Astrocyte (in vitro differentiated cells and primary cell): ENCODE results near the gene CYBA.

ENCODE experiments used
- EZH2 ChIP-seq: IDR thresholded peaks from 2 replicates; pipeline ENCODE4 v1.6.1; 2012; ENCODE audit warnings: mild to moderate bottlenecking, low read length, inconsistent platforms; ENCODE audit not compliant: insufficient read depth
- TF ChIP-seq, protein P1 (sequence below): IDR thresholded peaks from 2 replicates; pipeline ENCODE4 v1.5.1; 2011; ENCODE audit warnings: low read depth, mild to moderate bottlenecking, inconsistent platforms, low read length, moderate library complexity; ENCODE audit not compliant: insufficient read depth

DNA sequence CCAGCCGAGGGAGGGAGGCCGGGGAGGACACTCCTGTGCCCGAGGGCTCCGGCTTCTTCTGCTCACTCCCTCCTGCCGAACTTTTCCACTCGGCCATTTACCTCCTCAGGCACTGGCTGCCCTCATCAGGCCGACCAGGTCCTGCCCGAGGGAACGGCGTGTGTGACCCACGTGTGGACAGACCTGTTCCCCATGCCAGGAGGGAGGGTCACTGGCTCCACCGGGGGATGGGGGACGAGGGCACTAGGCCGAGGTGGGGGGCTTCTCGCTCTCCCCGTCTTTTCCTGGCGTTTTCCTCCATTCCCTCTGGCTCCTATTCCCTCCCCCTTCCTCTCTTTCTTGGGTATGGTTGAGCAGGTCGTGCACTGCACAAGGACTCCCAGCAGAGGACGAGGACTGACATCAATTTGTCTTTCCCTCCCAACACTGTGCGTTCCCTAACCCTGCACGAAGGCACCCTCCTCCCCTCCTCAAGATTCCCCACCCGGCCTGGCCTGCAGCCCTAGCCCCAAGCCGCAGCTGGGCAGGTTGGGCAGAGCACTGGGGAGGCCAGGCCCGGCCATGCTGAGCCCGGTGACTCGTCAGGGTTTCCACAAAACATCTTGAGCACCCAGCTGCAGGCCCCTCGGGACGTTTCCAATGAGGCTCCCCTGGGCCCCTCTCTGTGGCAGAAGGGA is 15.7 kb downstream of the CYBA start:
- TF ChIP-seq, protein P1, sequence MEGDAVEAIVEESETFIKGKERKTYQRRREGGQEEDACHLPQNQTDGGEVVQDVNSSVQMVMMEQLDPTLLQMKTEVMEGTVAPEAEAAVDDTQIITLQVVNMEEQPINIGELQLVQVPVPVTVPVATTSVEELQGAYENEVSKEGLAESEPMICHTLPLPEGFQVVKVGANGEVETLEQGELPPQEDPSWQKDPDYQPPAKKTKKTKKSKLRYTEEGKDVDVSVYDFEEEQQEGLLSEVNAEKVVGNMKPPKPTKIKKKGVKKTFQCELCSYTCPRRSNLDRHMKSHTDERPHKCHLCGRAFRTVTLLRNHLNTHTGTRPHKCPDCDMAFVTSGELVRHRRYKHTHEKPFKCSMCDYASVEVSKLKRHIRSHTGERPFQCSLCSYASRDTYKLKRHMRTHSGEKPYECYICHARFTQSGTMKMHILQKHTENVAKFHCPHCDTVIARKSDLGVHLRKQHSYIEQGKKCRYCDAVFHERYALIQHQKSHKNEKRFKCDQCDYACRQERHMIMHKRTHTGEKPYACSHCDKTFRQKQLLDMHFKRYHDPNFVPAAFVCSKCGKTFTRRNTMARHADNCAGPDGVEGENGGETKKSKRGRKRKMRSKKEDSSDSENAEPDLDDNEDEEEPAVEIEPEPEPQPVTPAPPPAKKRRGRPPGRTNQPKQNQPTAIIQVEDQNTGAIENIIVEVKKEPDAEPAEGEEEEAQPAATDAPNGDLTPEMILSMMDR, result no peak
- TF ChIP-seq EZH2, result no peak
